HG02852 (cell line): ENCODE results near the gene WBP1L.
"Not testable (repeated sequence)": the region's sequence is repeated elsewhere in the genome, so short reads cannot be mapped to it uniquely, and the experiment has no call there.

Experiments used
- ATAC-seq: cut with Tn5 transposase; IDR thresholded peaks from one replicate; pipeline ENCODE4 v1.9.1; 2021; ENCODE audit warnings: mild to moderate bottlenecking, moderate library complexity; ENCODE audit not compliant: unreplicated experiment

Gene WBP1L

DNA sequence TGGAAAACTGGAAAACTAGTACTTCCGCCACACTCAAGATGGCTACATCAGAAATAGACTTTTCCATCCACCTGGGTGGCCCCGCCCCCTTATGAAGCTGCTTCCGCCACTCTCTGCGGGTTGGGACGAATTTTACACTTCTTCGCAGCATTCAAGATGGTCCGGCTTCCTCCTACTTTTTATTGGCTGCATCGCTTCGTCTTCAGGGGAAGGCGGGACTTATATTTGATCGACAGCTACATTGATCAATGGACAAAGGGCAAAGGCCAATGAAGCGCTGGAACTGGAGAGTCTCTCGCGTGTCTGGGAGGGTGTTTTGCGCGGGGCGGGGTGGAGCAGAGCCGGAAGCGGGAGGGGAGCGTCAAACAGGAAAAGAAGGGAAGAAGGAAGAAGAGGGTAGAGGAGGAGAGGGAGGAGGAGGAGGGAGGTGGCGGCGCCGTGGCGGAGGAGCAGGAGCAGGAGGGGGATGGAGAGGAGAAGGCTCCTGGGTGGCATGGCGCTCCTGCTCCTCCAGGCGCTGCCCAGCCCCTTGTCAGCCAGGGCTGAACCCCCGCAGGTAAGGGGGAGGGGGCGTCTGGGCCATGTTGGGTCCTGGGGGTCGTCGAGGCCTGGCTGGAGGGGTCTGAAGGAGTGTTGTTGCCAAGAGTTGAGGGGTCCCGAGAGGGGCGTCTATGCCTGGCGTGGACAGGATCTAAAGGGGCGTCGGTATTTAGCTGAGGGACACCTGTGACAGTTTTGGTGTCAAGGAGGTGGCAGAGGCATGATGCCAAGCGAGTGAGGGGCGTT lies at the start of gene WBP1L:
TSS of gene WBP1L (plus strand) at position 361 of the 786 bp plus-strand sequence. CDS start at position 467, 106 bp downstream.
- ATAC-seq, result peak; percentile 95

DNA sequence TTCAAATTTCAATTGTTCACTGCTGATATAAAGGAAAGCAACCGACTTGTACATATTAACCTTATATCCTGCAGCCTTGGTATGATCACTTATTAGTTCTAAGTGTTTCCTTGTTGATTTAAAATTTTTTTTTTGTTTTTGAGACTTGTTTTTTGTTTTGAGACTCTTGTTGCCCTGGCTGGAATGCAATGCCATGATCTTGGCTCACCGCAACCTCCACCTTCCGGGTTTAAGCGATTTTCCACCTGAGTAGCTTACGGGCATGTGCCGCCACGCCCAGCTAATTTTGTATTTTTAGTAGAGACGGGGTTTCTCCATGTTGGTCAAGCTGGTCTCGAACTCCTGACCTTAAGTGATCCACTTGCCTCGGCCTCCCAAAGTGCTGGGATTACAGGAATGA lies 48.3 kb upstream of the WBP1L start:
- ATAC-seq, result not testable (repeated sequence)

- no peak for ATAC-seq
Observed at GRCh38 chr10:102696736-102697135, 47.0 kb upstream of the WBP1L start.

- no peak for ATAC-seq
Observed at GRCh38 chr10:102698894-102699293, 44.9 kb upstream of the WBP1L start.

DNA sequence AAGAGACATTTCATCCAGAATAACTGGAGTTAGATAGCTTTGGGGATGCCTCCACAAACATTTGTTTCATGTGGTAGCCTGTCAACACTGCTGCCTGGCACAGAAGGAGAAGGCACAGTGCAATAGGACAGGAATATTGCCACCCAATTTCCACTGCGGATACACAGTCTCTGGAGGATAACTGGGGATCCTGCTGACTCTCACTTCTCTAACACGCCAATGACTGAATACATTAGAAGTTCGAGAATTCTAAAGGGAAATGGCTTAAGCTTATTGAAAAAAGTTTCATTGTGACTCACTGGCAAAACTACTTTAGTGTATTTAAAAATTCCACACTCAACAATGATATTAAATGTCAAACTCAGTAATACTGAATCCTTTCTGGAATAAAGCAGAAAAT lies 42.5 kb upstream of the WBP1L start:
- no peak for ATAC-seq

DNA sequence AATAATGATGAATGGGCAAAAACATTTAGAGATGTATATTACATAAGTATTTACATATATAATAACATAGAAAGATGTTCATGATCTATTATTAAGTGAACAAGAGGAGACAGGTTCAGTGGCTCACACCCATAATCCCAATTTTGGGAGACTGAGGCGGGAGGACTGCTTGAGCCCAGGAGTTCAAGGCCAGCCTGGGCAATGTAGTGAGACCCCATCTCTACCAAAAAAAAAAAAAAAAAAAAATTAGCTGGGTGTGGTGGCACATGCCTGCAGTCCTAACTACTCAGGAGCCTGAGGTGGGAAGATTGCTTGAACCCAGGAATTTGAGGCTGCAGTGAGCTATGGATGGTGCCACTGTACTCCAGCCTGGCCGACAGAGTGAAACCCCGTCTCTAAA lies 42.0 kb upstream of the WBP1L start:
- no peak for ATAC-seq

GRCh38 chr10:102702742-102703141 lies 41.0 kb upstream of the WBP1L start:
- ATAC-seq, result no peak

DNA sequence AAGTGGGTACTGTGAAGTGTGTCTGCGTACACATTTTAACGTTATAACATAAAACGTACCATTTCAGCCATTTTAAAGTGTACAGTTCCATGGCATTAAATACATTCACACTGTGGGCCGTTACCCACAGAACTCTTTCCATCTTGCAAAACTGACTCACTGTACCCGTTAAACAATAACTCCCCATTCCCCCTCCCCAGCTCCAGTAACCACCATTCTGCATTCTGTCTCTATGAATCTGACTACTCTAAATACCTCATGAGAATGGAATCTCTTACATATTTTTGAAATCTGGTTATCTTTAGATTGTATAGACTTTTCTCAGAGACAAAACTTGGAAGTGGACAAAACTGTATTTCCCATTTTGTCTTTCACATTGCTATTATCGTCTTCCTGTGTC lies 38.8 kb upstream of the WBP1L start:
- ATAC-seq, result no peak

- no peak for ATAC-seq
Observed at GRCh38 chr10:102705531-102705930, 38.2 kb upstream of the WBP1L start.

GRCh38 chr10:102710609-102711008 lies 33.1 kb upstream of the WBP1L start:
- ATAC-seq, result no peak

GRCh38 chr10:102712089-102712488 lies 31.7 kb upstream of the WBP1L start:
- ATAC-seq, result no peak

DNA sequence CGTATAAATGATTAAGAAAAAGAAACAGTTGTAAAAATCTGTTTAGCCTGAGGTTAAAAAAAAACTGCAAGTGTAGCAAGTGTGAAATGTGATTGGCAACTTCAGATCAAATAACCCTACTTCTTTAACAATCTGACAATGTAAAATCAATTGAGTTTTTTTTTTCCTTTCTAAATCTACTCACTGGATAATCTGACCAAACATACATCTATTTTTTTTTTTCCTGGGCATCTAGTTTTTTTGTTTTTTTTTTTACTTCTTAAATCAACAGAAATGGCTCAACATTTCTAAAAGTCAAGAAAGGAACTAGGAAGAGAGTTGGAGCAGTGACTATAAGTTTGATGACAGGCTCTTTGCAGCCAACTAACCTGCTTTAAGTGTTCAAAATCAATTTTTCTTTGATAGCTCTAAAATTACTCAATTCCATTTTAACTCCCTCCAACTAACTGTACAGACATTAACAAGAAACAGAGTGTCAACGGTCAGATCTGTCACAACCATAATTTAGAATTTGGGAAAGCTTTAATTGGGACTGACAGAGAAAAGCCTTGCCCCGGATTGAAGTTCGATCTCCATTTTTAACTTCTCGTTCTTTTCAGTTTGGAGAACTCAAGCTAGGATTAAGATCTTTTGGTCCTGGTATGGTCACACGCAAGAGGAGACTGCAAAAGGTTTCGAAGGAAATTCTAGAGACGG lies 30.8 kb upstream of the WBP1L start:
- ATAC-seq, result no peak

DNA sequence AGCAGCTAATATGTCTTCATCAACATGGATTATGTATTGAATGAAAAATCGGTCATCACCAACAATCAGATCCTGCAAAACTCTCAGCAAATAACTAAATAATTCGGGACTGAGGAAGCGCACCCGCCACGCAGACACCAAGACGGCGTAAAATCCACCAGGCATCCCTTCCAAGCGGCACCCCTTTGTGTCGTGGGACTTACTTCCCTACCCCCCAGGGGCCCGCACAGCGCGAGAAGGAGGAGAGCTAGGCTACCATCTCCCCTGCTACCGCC lies 30.3 kb upstream of the WBP1L start:
- ATAC-seq, result peak; percentile 37

GRCh38 chr10:102713814-102714620 lies 29.7 kb upstream of the WBP1L start, which contains the start of gene ARL3:
ARL3 (minus strand) TSS chr10:102714397; CDS start chr10:102714275, 122 bp downstream.
- ATAC-seq, result peak; percentile 73

GRCh38 chr10:102714621-102715455 lies 28.9 kb upstream of the WBP1L start, which contains the start of gene SFXN2:
SFXN2 (plus strand) TSS chr10:102714636; CDS start chr10:102726637, 12,001 bp downstream.
- ATAC-seq, result peak; percentile 18

- ATAC-seq, result no peak
Observed at GRCh38 chr10:102715880-102716279, 27.9 kb upstream of the WBP1L start.

- ATAC-seq, result not testable (repeated sequence)
Observed at GRCh38 chr10:102716900-102717565, 26.7 kb upstream of the WBP1L start.

- ATAC-seq, result no peak
Observed at GRCh38 chr10:102718220-102718619, 25.5 kb upstream of the WBP1L start.

DNA sequence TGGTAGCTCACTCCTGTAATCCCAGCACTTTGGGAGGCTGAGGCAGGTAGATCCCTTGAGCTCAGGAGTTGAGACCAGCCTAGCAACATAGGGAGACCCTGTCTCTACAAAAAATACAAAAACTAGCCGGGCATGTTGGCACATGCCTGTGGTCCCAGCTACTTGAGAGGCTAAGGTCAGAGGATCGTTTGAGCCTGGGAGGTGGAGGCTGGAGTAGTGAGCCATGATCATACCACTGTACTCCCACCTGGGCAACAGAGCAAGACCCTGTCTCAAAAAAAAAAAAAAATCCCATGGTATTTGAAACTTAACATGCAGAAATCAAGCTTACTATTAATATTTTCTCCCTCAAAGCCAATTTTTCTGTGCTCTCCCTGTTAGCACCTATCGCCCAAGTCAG lies 23.4 kb upstream of the WBP1L start:
- ATAC-seq, result no peak

GRCh38 chr10:102720775-102721301 lies 22.9 kb upstream of the WBP1L start:
- ATAC-seq, result no peak
